WTC11 (cell line): ENCODE data around the gene FHIP1B. TPM values are rescaled to one million over a fixed set of nuclear protein-coding genes. Genes with fewer than 3 reads are reported as not detected.

Source experiments
- ATAC-seq: fragments of 200-7000 bp; cut with Tn5 transposase; 2 replicates; pipeline ENCODE4 v1.10.0; 2021; ENCODE audit warnings: mild to moderate bottlenecking, moderate library complexity
- CTCF ChIA-PET: fragments of 300-600 bp; sonication (Branson Sonifier 250); formaldehyde crosslinking; loops from one replicate; lab custom pipeline; 2021; ENCODE audit warnings: antibody characterized with exemption; lab: Charles Lee
- POLR2A ChIA-PET: fragments of 350-600 bp; sonication (Branson Sonifier 250); formaldehyde crosslinking; loops from one replicate; lab custom pipeline; 2021; ENCODE audit warnings: antibody characterized with exemption; lab: Charles Lee
- DNase-seq: peaks from one replicate; pipeline ENCODE4 v3.0.0; 2021; ENCODE audit warnings: low spot score
- H3K27ac Mint-ChIP-seq: 2 replicates; pipeline ENCODE4 v1.8.0; 2021; ENCODE audit warnings: mixed read lengths
- H3K27me3 Mint-ChIP-seq: 2 replicates; pipeline ENCODE4 v1.8.0; 2021; ENCODE audit warnings: low read depth, mild to moderate bottlenecking, moderate library complexity, mixed read lengths
- H3K36me3 Mint-ChIP-seq: 2 replicates; pipeline ENCODE4 v1.8.0; 2021; ENCODE audit warnings: mixed read lengths
- H3K4me1 Mint-ChIP-seq: 2 replicates; pipeline ENCODE4 v1.8.0; 2022; ENCODE audit warnings: mixed read lengths
- H3K4me3 Mint-ChIP-seq: 2 replicates; pipeline ENCODE4 v1.8.0; 2021; ENCODE audit warnings: mild to moderate bottlenecking, moderate library complexity, mixed read lengths
- H3K9me3 Mint-ChIP-seq: 2 replicates; pipeline ENCODE4 v1.8.0; 2021; ENCODE audit warnings: mixed read lengths
- CREB1 ChIP-seq: sonication (generic); formaldehyde crosslinking; IDR thresholded peaks from 2 replicates; pipeline ENCODE4 v1.8.0; 2023; ENCODE audit warnings: mild to moderate bottlenecking, missing genetic modification reagents
- CREM ChIP-seq: sonication (generic); formaldehyde crosslinking; IDR thresholded peaks from 2 replicates; pipeline ENCODE4 v1.8.1; 2022; ENCODE audit warnings: mild to moderate bottlenecking, missing genetic modification reagents, moderate library complexity
- E2F5 ChIP-seq: sonication (generic); formaldehyde crosslinking; IDR thresholded peaks from 2 replicates; pipeline ENCODE4 v1.8.1; 2022; ENCODE audit warnings: mild to moderate bottlenecking, moderate library complexity, missing genetic modification reagents
- ELF4 ChIP-seq: sonication (generic); formaldehyde crosslinking; IDR thresholded peaks from 2 replicates; pipeline ENCODE4 v1.8.1; 2022; ENCODE audit warnings: low read depth, mild to moderate bottlenecking, moderate library complexity, missing genetic modification reagents
- ESRRA ChIP-seq: sonication (generic); formaldehyde crosslinking; IDR thresholded peaks from 2 replicates; pipeline ENCODE4 v1.8.1; 2022; ENCODE audit warnings: mild to moderate bottlenecking, missing genetic modification reagents, borderline replicate concordance
- FOXJ3 ChIP-seq: sonication (generic); formaldehyde crosslinking; IDR thresholded peaks from 2 replicates; pipeline ENCODE4 v1.9.0; 2021; ENCODE audit warnings: missing genetic modification reagents, mild to moderate bottlenecking, borderline replicate concordance
- GABPB1 ChIP-seq: sonication (generic); formaldehyde crosslinking; IDR thresholded peaks from 2 replicates; pipeline ENCODE4 v1.8.1; 2023; ENCODE audit warnings: mild to moderate bottlenecking, missing genetic modification reagents
- GTF2I ChIP-seq: fragments of 250-450 bp; sonication (Bioruptor Pico); conservative IDR thresholded peaks from 2 replicates; pipeline ENCODE4 v1.4.0; 2021; ENCODE audit warnings: mild to moderate bottlenecking
- HMGA2 ChIP-seq: fragments of 250-450 bp; sonication (Bioruptor Pico); IDR thresholded peaks from 2 replicates; pipeline ENCODE4 v1.4.0; 2021; ENCODE audit warnings: mild to moderate bottlenecking, moderate library complexity
- IRF1 ChIP-seq: sonication (generic); formaldehyde crosslinking; IDR thresholded peaks from 2 replicates; pipeline ENCODE4 v1.8.0; 2023; ENCODE audit warnings: missing genetic modification reagents
- JUN ChIP-seq: sonication (generic); formaldehyde crosslinking; IDR thresholded peaks from 2 replicates; pipeline ENCODE4 v1.8.0; 2023; ENCODE audit warnings: mild to moderate bottlenecking, missing genetic modification reagents
- MYBL2 ChIP-seq: sonication (generic); formaldehyde crosslinking; IDR thresholded peaks from 2 replicates; pipeline ENCODE4 v1.8.1; 2023; ENCODE audit warnings: mild to moderate bottlenecking, moderate library complexity, missing genetic modification reagents
- NFE2L1 ChIP-seq: sonication (generic); formaldehyde crosslinking; IDR thresholded peaks from 2 replicates; pipeline ENCODE4 v1.8.1; 2023; ENCODE audit warnings: missing genetic modification reagents
- NR1H2 ChIP-seq: sonication (generic); formaldehyde crosslinking; IDR thresholded peaks from 2 replicates; pipeline ENCODE4 v1.9.0; 2021; ENCODE audit warnings: mild to moderate bottlenecking, moderate library complexity, missing genetic modification reagents
- NR2C2 ChIP-seq: sonication (generic); formaldehyde crosslinking; IDR thresholded peaks from 2 replicates; pipeline ENCODE4 v1.8.0; 2022; ENCODE audit warnings: mild to moderate bottlenecking, missing genetic modification reagents
- PRRX2 ChIP-seq: fragments of 250-450 bp; sonication (Bioruptor Pico); IDR thresholded peaks from 2 replicates; pipeline ENCODE4 v1.8.0; 2021; ENCODE audit warnings: mild to moderate bottlenecking
- RELA ChIP-seq: sonication (generic); formaldehyde crosslinking; IDR thresholded peaks from 2 replicates; pipeline ENCODE4 v1.8.1; 2022; ENCODE audit warnings: missing genetic modification reagents, mild to moderate bottlenecking, borderline replicate concordance
- RORB ChIP-seq: fragments of 250-450 bp; sonication (Bioruptor Pico); IDR thresholded peaks from 2 replicates; pipeline ENCODE4 v1.9.0; 2021; ENCODE audit warnings: mild to moderate bottlenecking
- SMAD4 ChIP-seq: sonication (generic); formaldehyde crosslinking; IDR thresholded peaks from 2 replicates; pipeline ENCODE4 v1.8.0; 2022; ENCODE audit warnings: mild to moderate bottlenecking, missing genetic modification reagents
- TEAD1 ChIP-seq: sonication (generic); formaldehyde crosslinking; IDR thresholded peaks from 2 replicates; pipeline ENCODE4 v1.8.0; 2022; ENCODE audit warnings: mild to moderate bottlenecking, missing genetic modification reagents
- TEAD4 ChIP-seq: sonication (generic); formaldehyde crosslinking; IDR thresholded peaks from 2 replicates; pipeline ENCODE4 v1.8.0; 2022; ENCODE audit warnings: mild to moderate bottlenecking, missing genetic modification reagents
- TP53 ChIP-seq: sonication (generic); formaldehyde crosslinking; IDR thresholded peaks from 2 replicates; pipeline ENCODE4 v1.8.1; 2023; ENCODE audit warnings: mild to moderate bottlenecking, missing genetic modification reagents
- ZNF121 ChIP-seq: sonication (generic); formaldehyde crosslinking; IDR thresholded peaks from 2 replicates; pipeline ENCODE4 v1.8.0; 2023; ENCODE audit warnings: missing genetic modification reagents
- ZNF138 ChIP-seq: sonication (generic); formaldehyde crosslinking; conservative IDR thresholded peaks from 2 replicates; pipeline ENCODE4 v1.8.1; 2022; ENCODE audit warnings: mild to moderate bottlenecking, moderate library complexity, missing genetic modification reagents
- ZNF219 ChIP-seq: sonication (generic); formaldehyde crosslinking; IDR thresholded peaks from 2 replicates; pipeline ENCODE4 v1.8.0; 2023; ENCODE audit warnings: missing genetic modification reagents, mild to moderate bottlenecking, borderline replicate concordance
- ZNF263 ChIP-seq: sonication (generic); formaldehyde crosslinking; IDR thresholded peaks from 2 replicates; pipeline ENCODE4 v1.8.1; 2022; ENCODE audit warnings: low read depth, mild to moderate bottlenecking, moderate library complexity, missing genetic modification reagents
- ZNF416 ChIP-seq: fragments of 250-450 bp; sonication (Bioruptor Pico); IDR thresholded peaks from 2 replicates; pipeline ENCODE4 v1.9.0; 2021; ENCODE audit warnings: mild to moderate bottlenecking, inconsistent platforms
- total RNA-seq: library from RNA; stranded (reverse); gene quantifications from 3 replicates; pipeline ENCODE4 v1.2.3, GENCODE V29; 2021
- TF ChIP-seq, protein P1 (sequence below): sonication (generic); formaldehyde crosslinking; IDR thresholded peaks from 2 replicates; pipeline ENCODE4 v1.8.0; 2022; ENCODE audit warnings: mild to moderate bottlenecking, missing genetic modification reagents
- TF ChIP-seq, protein P2 (sequence below): sonication (generic); formaldehyde crosslinking; IDR thresholded peaks from 2 replicates; pipeline ENCODE4 v1.8.1; 2022; ENCODE audit warnings: mild to moderate bottlenecking, missing genetic modification reagents, moderate library complexity, borderline replicate concordance
- TF ChIP-seq, protein P3 (sequence below): fragments of 250-450 bp; sonication (Bioruptor Pico); IDR thresholded peaks from 2 replicates; pipeline ENCODE4 v1.8.0; 2021; ENCODE audit warnings: mild to moderate bottlenecking

The FHIP1B gene
- total RNA-seq, 1 experiment from 2014 or later, result 24.8 TPM

- no peaks in the 10 kb centered on the region for H3K27me3 Mint-ChIP-seq
- H3K4me1 Mint-ChIP-seq, result no peaks in the 10 kb centered on the region
- DNase-seq, result no peak
- ATAC-seq, result no peak
- no peaks in the 10 kb centered on the region for H3K9me3 Mint-ChIP-seq
- no peak overlapping the region; the same call in 1 of the 2 replicates for H3K27ac Mint-ChIP-seq
- peaks cover 5% of the 10 kb centered on the region for H3K36me3 Mint-ChIP-seq
- ChIA-PET POLR2A (interaction anchor here (0.6 kb wide), 1 partner anchor 60 kb away, joined by 3 read pairs; no protein-coding TSS in a partner anchor), CTCF (interaction anchor here (2.1 kb wide), 1 partner anchor 138 kb away, joined by 6 read pairs; no protein-coding TSS in a partner anchor)
- TF ChIP-seq IRF1 (CRISPR knock-in tag) (no peak), ZNF263 (CRISPR knock-in tag) (no peak), RORB (CRISPR knock-in tag) (no peak), ZNF121 (CRISPR knock-in tag) (no peak), TEAD1 (no peak), NFE2L1 (CRISPR knock-in tag) (no peak), CREM (CRISPR knock-in tag) (no peak), GTF2I (CRISPR knock-in tag) (no peak), ELF4 (CRISPR knock-in tag) (no peak), RELA (CRISPR knock-in tag) (no peak), CREB1 (no peak), PRRX2 (no peak), TP53 (no peak), NR1H2 (CRISPR knock-in tag) (no peak), HMGA2 (CRISPR knock-in tag) (no peak), MYBL2 (no peak), ZNF138 (CRISPR knock-in tag) (no peak)
- TF ChIP-seq, protein P1, sequence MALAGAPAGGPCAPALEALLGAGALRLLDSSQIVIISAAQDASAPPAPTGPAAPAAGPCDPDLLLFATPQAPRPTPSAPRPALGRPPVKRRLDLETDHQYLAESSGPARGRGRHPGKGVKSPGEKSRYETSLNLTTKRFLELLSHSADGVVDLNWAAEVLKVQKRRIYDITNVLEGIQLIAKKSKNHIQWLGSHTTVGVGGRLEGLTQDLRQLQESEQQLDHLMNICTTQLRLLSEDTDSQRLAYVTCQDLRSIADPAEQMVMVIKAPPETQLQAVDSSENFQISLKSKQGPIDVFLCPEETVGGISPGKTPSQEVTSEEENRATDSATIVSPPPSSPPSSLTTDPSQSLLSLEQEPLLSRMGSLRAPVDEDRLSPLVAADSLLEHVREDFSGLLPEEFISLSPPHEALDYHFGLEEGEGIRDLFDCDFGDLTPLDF (CRISPR knock-in tag), result no peak
- TF ChIP-seq, protein P2, sequence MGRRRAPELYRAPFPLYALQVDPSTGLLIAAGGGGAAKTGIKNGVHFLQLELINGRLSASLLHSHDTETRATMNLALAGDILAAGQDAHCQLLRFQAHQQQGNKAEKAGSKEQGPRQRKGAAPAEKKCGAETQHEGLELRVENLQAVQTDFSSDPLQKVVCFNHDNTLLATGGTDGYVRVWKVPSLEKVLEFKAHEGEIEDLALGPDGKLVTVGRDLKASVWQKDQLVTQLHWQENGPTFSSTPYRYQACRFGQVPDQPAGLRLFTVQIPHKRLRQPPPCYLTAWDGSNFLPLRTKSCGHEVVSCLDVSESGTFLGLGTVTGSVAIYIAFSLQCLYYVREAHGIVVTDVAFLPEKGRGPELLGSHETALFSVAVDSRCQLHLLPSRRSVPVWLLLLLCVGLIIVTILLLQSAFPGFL (CRISPR knock-in tag), result no peak
- H3K4me3 Mint-ChIP-seq, result no peak overlapping the region
Measured at GRCh38 chr11:6225024-6225423, 9.4 kb downstream of the FHIP1B start.

DNA sequence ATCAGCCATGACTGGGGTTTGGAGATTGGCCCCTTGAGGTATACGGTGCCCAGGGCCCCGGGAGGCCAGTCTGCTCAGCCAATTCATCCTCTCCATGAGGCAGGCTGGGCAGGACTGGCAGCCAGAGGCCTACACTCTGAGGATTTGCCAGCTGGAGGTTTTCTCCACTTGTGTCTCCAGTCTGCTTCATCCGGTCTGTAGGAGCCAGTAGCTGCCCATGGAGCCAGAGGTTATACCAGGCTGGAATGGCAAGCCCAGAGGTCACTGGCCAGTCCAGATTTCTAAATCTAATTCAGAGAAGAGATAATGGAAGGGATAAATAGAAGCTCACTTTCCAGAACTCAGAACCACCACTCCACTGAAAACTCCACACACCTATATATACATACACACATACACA lies 10.0 kb downstream of the FHIP1B start:
- Mint-ChIP-seq H3K27ac (no peak overlapping the region), H3K36me3 (peaks cover 5% of the 10 kb centered on the region), H3K27me3 (no peaks in the 10 kb centered on the region), H3K4me3 (no peak overlapping the region), H3K4me1 (no peaks in the 10 kb centered on the region)
- POLR2A ChIA-PET, result interaction anchor here (0.6 kb wide), 1 partner anchor 61 kb away, joined by 3 read pairs; no protein-coding TSS in a partner anchor
- CTCF ChIA-PET, result interaction anchor here (2.1 kb wide), 1 partner anchor 139 kb away, joined by 6 read pairs; no protein-coding TSS in a partner anchor
- no peak for DNase-seq
- TF ChIP-seq ZNF416 (CRISPR knock-in tag) (no peak), TEAD1 (no peak), GABPB1 (CRISPR knock-in tag) (no peak)
- TF ChIP-seq, all 79 proteins: peak for 0
- no peaks in the 10 kb centered on the region for H3K9me3 Mint-ChIP-seq
- no peak for ATAC-seq

DNA sequence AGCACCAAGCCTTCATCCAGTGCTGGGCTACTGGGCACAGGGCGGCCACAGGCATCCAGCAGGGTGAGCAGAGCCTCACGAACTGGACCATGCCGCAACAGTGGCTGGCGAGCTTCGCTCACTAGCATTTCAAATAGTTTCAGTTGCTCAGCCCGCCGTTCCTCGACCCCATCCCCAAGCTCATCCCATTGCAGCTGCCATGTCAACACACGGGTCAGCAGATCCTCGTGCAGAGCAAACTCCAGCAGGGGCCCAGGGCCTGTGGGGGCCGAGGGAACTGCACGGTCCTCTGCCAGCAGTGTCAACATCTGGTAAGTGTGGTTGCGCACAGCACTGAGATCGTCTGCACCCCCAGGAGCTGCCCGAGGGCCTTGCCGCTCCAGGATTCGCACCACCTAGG lies 10.6 kb downstream of the FHIP1B start:
- ChIA-PET CTCF (no interaction called here), POLR2A (no interaction called here)
- Mint-ChIP-seq H3K4me1 (no peaks in the 10 kb centered on the region), H3K27me3 (no peaks in the 10 kb centered on the region), H3K4me3 (no peak overlapping the region), H3K9me3 (no peaks in the 10 kb centered on the region), H3K27ac (no peak overlapping the region), H3K36me3 (peaks cover 9% of the 10 kb centered on the region)
- ATAC-seq (no peak), DNase-seq (no peak)
- TF ChIP-seq ESRRA (CRISPR knock-in tag) (no peak), GABPB1 (CRISPR knock-in tag) (no peak), NR2C2 (CRISPR knock-in tag) (no peak), TEAD4 (CRISPR knock-in tag) (no peak), ZNF416 (CRISPR knock-in tag) (no peak), TEAD1 (no peak), SMAD4 (CRISPR knock-in tag) (no peak), FOXJ3 (CRISPR knock-in tag) (no peak), ZNF219 (CRISPR knock-in tag) (no peak), CREB1 (no peak), NFE2L1 (CRISPR knock-in tag) (no peak), IRF1 (CRISPR knock-in tag) (no peak), JUN (CRISPR knock-in tag) (no peak), PRRX2 (no peak), E2F5 (CRISPR knock-in tag) (no peak)
- TF ChIP-seq, protein P3, sequence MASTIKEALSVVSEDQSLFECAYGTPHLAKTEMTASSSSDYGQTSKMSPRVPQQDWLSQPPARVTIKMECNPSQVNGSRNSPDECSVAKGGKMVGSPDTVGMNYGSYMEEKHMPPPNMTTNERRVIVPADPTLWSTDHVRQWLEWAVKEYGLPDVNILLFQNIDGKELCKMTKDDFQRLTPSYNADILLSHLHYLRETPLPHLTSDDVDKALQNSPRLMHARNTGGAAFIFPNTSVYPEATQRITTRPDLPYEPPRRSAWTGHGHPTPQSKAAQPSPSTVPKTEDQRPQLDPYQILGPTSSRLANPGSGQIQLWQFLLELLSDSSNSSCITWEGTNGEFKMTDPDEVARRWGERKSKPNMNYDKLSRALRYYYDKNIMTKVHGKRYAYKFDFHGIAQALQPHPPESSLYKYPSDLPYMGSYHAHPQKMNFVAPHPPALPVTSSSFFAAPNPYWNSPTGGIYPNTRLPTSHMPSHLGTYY (CRISPR knock-in tag), result no peak
